Tibial nerve (tissue), 4 donors: ENCODE data around the gene THPO. TPM values are rescaled to one million over a fixed set of nuclear protein-coding genes. Genes with fewer than 3 reads are reported as not detected.
"Not testable (repeated sequence)": the region's sequence is repeated elsewhere in the genome, so short reads cannot be mapped to it uniquely, and the experiment has no call there.

Source experiments
- DNase-seq, 2 donors: peaks; one replicate each; pipeline ENCODE4 v3.0.0-alpha.2; 2019; ENCODE audit warnings: low spot score in 2 of 2
- H3K27ac ChIP-seq, 4 donors: fragments of 200-600 bp; sonication (generic) in 3 of 4; one replicate each; pipeline ENCODE4 v1.5.1; 2017 to 2019; ENCODE audit warnings: mild to moderate bottlenecking in 1 of 4
- H3K27me3 ChIP-seq, 2 donors: fragments of 200-600 bp; sonication (generic) in 1 of 2; one replicate each; pipeline versions ENCODE4 v1.5.1 to v1.6.0; 2017 to 2019
- H3K36me3 ChIP-seq, 3 donors: fragments of 200-600 bp; sonication (generic); one replicate each; pipeline ENCODE4 v1.5.1; 2018 to 2019
- H3K4me1 ChIP-seq, 4 donors: fragments of 200-600 bp; sonication (generic) in 3 of 4; one replicate each; pipeline ENCODE4 v1.5.1; 2017 to 2019
- H3K4me3 ChIP-seq, 4 donors: fragments of 200-600 bp; sonication (generic) in 3 of 4; one replicate each; pipeline ENCODE4 v1.5.1; 2017 to 2019; ENCODE audit warnings: mild to moderate bottlenecking in 1 of 4, moderate library complexity in 1 of 4
- H3K9me3 ChIP-seq, 4 donors: fragments of 200-600 bp; sonication (generic) in 3 of 4; one replicate each; pipeline ENCODE4 v1.5.1; 2017 to 2019
- EP300 ChIP-seq, 2 donors: sonication (generic); formaldehyde crosslinking; IDR thresholded peaks; one replicate each; pipeline ENCODE4 v1.6.1; 2017; ENCODE audit warnings: antibody characterized with exemption in 2 of 2, mild to moderate bottlenecking in 1 of 2
- POLR2A ChIP-seq, 2 donors: fragments of 450-650 bp; IDR thresholded peaks; one replicate each; pipeline ENCODE4 v1.6.1; 2017; ENCODE audit warnings: antibody characterized with exemption in 2 of 2, mild to moderate bottlenecking in 2 of 2, moderate library complexity in 2 of 2
- WGBS, 2 donors: methylation state at CpG; one replicate each; pipeline ENCODE4 v1.1.5; 2018; 5-methylcytosine and 5-hydroxymethylcytosine counted together
- total RNA-seq, 4 donors: library from RNA; depleted of rRNA; stranded (reverse); fragments of >200 nt; gene quantifications; one replicate each; pipeline ENCODE4 v1.1.0, GENCODE V29; 2016
- TF ChIP-seq, protein P1 (sequence below), 5 experiments: fragments of 200-600 bp in 3 of 5; fragments of 450-650 bp in 2 of 5; sonication (generic) in 3 of 5; IDR thresholded peaks; one replicate each; pipeline ENCODE4 v1.5.1; 2016 to 2019; ENCODE audit warnings: antibody characterized with exemption in 5 of 5, mild to moderate bottlenecking in 3 of 5, moderate library complexity in 2 of 5

The THPO gene
- total RNA-seq, 4 donors from 2014 or later = 0.20 to 0.84 (median 0.44) TPM; not detected in 1

DNA sequence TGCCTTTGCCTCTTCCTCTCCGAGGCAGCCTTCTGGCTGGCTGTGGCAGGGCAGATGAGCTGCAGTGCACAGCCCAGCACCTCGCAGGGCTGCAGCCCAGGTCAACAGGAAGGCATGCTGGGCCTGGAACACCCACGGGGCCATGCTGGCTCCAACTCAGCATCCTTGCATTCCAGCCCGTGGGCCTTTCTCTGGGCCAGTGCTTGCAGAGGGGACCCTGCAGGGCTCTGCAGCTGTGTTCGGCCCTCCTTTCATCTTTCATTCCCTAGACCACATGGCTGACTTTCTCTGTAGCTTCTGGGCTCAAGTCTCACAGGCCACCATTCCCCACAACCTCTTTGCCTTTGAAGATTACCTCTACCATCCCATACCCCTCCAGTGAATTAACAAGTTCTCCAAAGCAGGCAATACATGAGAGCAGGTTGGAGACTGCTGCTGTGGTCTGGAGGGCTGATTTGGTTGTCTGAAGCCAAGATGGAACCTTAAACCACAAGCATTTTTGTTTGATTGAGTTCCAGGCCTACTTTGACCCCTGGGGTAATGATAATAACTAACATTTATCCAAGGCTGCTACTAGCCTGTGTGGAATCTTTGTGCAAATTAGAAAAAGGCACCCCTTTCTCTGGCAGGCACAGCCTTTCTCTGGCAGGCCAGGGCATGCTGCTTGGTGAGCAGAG lies 34.7 kb downstream of the THPO start:
- peaks cover 0 to 57% (median 0%) of the 10 kb centered on the region in 3 donors for H3K36me3 ChIP-seq

DNA sequence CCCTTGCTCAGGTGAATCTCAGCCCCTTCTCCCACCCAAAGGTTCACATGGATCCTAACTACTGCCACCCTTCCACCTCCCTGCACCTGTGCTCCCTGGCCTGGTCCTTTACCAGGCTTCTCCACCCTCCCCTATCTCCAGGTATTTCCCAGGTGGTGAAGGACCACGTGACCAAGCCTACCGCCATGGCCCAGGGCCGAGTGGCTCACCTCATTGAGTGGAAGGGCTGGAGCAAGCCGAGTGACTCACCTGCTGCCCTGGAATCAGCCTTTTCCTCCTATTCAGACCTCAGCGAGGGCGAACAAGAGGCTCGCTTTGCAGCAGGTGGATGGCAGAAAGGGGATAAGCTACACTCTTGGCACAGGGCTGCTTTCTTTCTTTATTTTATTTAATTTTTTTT lies 36.1 kb downstream of the THPO start:
- no peak overlapping the region for H3K27ac ChIP-seq
- peaks cover 0 to 53% (median 28%) of the 10 kb centered on the region in 4 donors for H3K4me1 ChIP-seq
- TF ChIP-seq EP300 (IDR thresholded peaks at IDR 0.05) = no peak
- TF ChIP-seq, protein P1, sequence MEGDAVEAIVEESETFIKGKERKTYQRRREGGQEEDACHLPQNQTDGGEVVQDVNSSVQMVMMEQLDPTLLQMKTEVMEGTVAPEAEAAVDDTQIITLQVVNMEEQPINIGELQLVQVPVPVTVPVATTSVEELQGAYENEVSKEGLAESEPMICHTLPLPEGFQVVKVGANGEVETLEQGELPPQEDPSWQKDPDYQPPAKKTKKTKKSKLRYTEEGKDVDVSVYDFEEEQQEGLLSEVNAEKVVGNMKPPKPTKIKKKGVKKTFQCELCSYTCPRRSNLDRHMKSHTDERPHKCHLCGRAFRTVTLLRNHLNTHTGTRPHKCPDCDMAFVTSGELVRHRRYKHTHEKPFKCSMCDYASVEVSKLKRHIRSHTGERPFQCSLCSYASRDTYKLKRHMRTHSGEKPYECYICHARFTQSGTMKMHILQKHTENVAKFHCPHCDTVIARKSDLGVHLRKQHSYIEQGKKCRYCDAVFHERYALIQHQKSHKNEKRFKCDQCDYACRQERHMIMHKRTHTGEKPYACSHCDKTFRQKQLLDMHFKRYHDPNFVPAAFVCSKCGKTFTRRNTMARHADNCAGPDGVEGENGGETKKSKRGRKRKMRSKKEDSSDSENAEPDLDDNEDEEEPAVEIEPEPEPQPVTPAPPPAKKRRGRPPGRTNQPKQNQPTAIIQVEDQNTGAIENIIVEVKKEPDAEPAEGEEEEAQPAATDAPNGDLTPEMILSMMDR (IDR thresholded peaks at IDR 0.05) = no peak
- no peak overlapping the region for H3K4me3 ChIP-seq
- 92 to 95% methylated on average over 7 of the region's 7 CpGs for WGBS, 2 donors
- no peak for DNase-seq
- H3K27me3 ChIP-seq = no peaks in the 10 kb centered on the region
- H3K36me3 ChIP-seq = peaks cover 0 to 52% (median 0%) of the 10 kb centered on the region in 3 donors
- H3K9me3 ChIP-seq = no peaks in the 10 kb centered on the region

More for the DNA sequence above, 34.7 kb downstream of the THPO start:
- H3K4me1 ChIP-seq = peaks cover 0 to 39% (median 16%) of the 10 kb centered on the region in 4 donors
- TF ChIP-seq, protein P1 (IDR thresholded peaks at IDR 0.05) = no peak
- TF ChIP-seq EP300 (IDR thresholded peaks at IDR 0.05) = no peak
- TF ChIP-seq POLR2A (IDR thresholded peaks at IDR 0.05) = no peak
- H3K4me3 ChIP-seq = no peak overlapping the region
- no peak for DNase-seq
- no peaks in the 10 kb centered on the region for H3K27me3 ChIP-seq
- WGBS, 2 donors = 52 to 53% methylated on average over 5 of the region's 5 CpGs
- no peaks in the 10 kb centered on the region for H3K9me3 ChIP-seq
- peak overlapping the region in 1 of 4 donors; percentile 2 for H3K27ac ChIP-seq

DNA sequence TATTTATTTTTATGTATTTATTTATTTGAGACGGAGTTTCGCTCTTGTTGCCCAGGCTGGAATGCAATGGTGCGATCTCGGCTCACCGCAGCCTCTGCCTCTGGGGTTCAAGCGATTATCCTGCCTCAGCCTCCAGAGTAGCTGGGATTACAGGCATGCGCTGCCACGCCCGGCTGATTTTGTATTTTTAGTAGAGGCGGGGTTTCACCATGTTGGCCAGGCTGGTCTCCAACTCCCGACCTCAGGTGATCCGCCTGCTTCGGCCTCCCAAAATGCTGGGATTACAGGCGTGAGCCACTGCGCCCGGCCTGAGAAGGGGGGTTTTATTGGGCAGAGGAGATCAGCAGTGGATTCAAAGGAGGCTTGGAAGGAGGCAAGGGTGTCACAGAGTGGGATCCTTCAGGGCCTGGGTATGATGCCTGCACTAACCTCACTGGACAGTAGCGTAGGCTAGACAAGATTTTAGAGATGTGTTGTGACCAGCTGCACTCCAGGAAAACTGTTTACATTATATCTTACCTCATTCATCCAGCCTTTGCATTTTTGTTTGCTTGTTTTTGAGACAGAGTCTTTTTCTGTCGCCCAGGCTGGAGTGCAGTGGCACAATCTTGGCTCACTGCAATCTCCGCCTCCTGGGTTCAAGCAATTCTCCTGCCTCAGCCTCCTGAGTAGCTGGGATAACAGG lies 38.4 kb downstream of the THPO start:
- WGBS, 2 donors = 82 to 90% methylated on average over 19 of the region's 19 CpGs
- not testable (repeated sequence) for H3K4me3 ChIP-seq, H3K27me3 ChIP-seq, H3K9me3 ChIP-seq, DNase-seq
- Histone ChIP-seq H3K27ac (peak overlapping the region in 1 of 4 donors; percentile 97), H3K4me1 (peaks cover 0 to 44% (median 23%) of the 10 kb centered on the region in 4 donors), H3K36me3 (peaks cover 0 to 41% (median 0%) of the 10 kb centered on the region in 3 donors)

DNA sequence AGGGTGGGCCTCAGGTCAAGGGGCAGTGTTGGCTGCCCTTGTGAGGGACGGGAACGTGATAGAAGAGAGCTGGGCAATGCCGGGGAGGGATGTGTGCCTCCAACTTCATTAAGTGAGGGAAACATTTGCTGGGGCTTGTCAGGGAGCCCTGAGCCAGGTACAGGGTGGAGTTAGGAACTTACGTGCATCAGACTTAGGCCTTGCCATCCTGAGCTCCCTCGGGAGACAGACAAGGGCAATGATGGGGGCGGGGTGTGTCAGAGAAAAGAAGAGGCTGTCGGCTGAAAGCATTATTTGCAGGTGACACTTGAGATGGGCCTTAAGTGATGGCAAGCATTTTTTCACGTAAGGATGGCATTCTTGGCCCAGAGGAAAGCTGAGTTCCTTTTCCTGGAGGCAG lies 39.0 kb downstream of the THPO start:
- Histone ChIP-seq H3K27ac (peak overlapping the region; percentile 94 to 100 (median 98)), H3K36me3 (peaks cover 0 to 41% (median 0%) of the 10 kb centered on the region in 3 donors), H3K4me1 (peaks cover 0 to 44% (median 23%) of the 10 kb centered on the region in 4 donors), H3K4me3 (peak overlapping the region in 2 of 4 donors; percentile 22 to 31), H3K9me3 (no peaks in the 10 kb centered on the region), H3K27me3 (no peaks in the 10 kb centered on the region)
- 43 to 54% methylated on average over 8 of the region's 8 CpGs for WGBS, 2 donors
- TF ChIP-seq, protein P1 (IDR thresholded peaks at IDR 0.05) = no peak
- no peak for TF ChIP-seq EP300 (IDR thresholded peaks at IDR 0.05)
- no peak for TF ChIP-seq POLR2A (IDR thresholded peaks at IDR 0.05)
- no peak for DNase-seq

DNA sequence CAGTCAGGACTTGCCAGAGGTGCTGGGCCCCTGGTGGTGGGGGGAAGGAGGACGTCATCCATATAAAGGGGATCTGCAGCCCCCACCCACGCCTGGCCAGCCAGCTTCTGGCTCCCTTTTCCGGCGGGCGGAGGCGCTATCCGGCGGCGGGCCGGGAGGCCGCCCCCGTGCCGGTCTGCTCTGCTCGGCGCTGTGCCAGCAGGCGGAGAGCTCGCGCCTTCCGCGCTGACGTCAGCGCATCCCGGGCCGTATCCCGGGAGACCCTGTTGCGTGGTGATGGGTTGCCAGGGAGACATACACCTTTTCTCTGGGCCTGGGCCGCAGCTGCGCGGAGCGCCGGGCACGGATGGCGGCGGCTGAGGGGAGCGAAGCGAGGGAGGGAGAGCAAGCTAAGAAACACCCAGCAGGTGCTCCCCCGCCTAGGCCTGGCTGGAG lies 39.5 kb downstream of the THPO start:
- H3K4me1 ChIP-seq = peaks cover 0 to 43% (median 23%) of the 10 kb centered on the region in 4 donors
- TF ChIP-seq POLR2A (IDR thresholded peaks at IDR 0.05) (peak in 1 of 2 donors; percentile 21), EP300 (IDR thresholded peaks at IDR 0.05) (peak; percentile 44 to 71)
- TF ChIP-seq, protein P1 (IDR thresholded peaks at IDR 0.05) = peak in 2 of 5 experiments; percentile 18 to 34
- 17% methylated on average over 10 to 35 of the region's 37 CpGs for WGBS, 2 donors
- no peaks in the 10 kb centered on the region for H3K27me3 ChIP-seq
- peak; percentile 74 to 78 for DNase-seq
- H3K4me3 ChIP-seq = peak overlapping the region in 2 of 4 donors; percentile 22 to 31
- peak overlapping the region; percentile 94 to 100 (median 98) for H3K27ac ChIP-seq
- H3K36me3 ChIP-seq = peaks cover 0 to 41% (median 0%) of the 10 kb centered on the region in 3 donors
- no peaks in the 10 kb centered on the region for H3K9me3 ChIP-seq
